Mesenchymal stem cell (in vitro differentiated cells and primary cell): ENCODE measurements around the gene WDFY2.

Source experiments
- DNase-seq: peaks from one replicate; pipeline ENCODE4 v3.0.0-alpha.2; 2013
- H2AFZ ChIP-seq: one replicate; pipeline ENCODE4 v1.6.1; 2013; ENCODE audit warnings: low read depth, mild to moderate bottlenecking, control low read depth, inconsistent platforms, low read length, moderate library complexity
- H2AK5ac ChIP-seq: 2 replicates; pipeline ENCODE4 v1.6.1; 2013; ENCODE audit warnings: low read length, moderate library complexity, mild to moderate bottlenecking, inconsistent platforms; ENCODE audit not compliant: severe bottlenecking
- H2BK120ac ChIP-seq: one replicate; pipeline ENCODE4 v1.6.1; 2013; ENCODE audit warnings: low read depth, mild to moderate bottlenecking, inconsistent platforms, low read length, moderate library complexity
- H2BK12ac ChIP-seq, 2 experiments: one replicate each; pipeline ENCODE4 v1.6.1; 2013; ENCODE audit warnings: inconsistent platforms in 2 of 2, low read length in 2 of 2, mild to moderate bottlenecking in 2 of 2, moderate library complexity in 2 of 2, control low read depth in 1 of 2
- H2BK15ac ChIP-seq: one replicate; pipeline ENCODE4 v1.6.1; 2013; ENCODE audit warnings: mild to moderate bottlenecking, low read depth, inconsistent platforms; ENCODE audit not compliant: poor library complexity, severe bottlenecking
- H2BK5ac ChIP-seq: 2 replicates; pipeline ENCODE4 v1.6.1; 2013; ENCODE audit warnings: low read depth, mild to moderate bottlenecking, low read length, control low read depth, inconsistent platforms; ENCODE audit not compliant: poor library complexity, severe bottlenecking
- H3K14ac ChIP-seq, 2 experiments: one replicate each; pipeline ENCODE4 v1.6.1; 2013; ENCODE audit warnings: inconsistent platforms in 2 of 2, low read length in 2 of 2, control low read depth in 1 of 2, mild to moderate bottlenecking in 1 of 2, moderate library complexity in 1 of 2
- H3K18ac ChIP-seq, 2 experiments: one replicate each; pipeline ENCODE4 v1.6.1; 2013; ENCODE audit warnings: inconsistent platforms in 2 of 2, low read length in 2 of 2, control low read depth in 1 of 2, low read depth in 1 of 2, mild to moderate bottlenecking in 1 of 2
- H3K23ac ChIP-seq, 2 experiments: one replicate each; pipeline ENCODE4 v1.6.1; 2013; ENCODE audit warnings: inconsistent platforms in 2 of 2, low read length in 2 of 2, mild to moderate bottlenecking in 2 of 2, moderate library complexity in 2 of 2, control low read depth in 1 of 2
- H3K27ac ChIP-seq: 2 replicates; pipeline ENCODE4 v1.5.1; 2013; ENCODE audit warnings: mild to moderate bottlenecking, moderate library complexity, low read length, control low read depth, inconsistent platforms; ENCODE audit not compliant: poor library complexity, severe bottlenecking
- H3K27me3 ChIP-seq, 2 experiments: 2 replicates each; pipeline versions ENCODE4 v1.6.1 to v1.7.0; 2013; ENCODE audit warnings: low read length in 2 of 2, mild to moderate bottlenecking in 2 of 2, moderate library complexity in 2 of 2, control low read depth in 1 of 2, inconsistent platforms in 1 of 2; ENCODE audit not compliant: control insufficient read depth in 1 of 2, insufficient read depth in 1 of 2
- H3K36me3 ChIP-seq, 2 experiments: 2 replicates each; pipeline versions ENCODE4 v1.6.1 to v1.7.0; 2013; ENCODE audit warnings: low read length in 2 of 2, control low read depth in 1 of 2, inconsistent platforms in 1 of 2, low read depth in 1 of 2, mild to moderate bottlenecking in 1 of 2; ENCODE audit not compliant: insufficient read depth in 2 of 2, control insufficient read depth in 1 of 2
- H3K4ac ChIP-seq, 2 experiments: one replicate each; pipeline ENCODE4 v1.6.1; 2013; ENCODE audit warnings: inconsistent platforms in 2 of 2, low read length in 2 of 2, mild to moderate bottlenecking in 2 of 2, moderate library complexity in 2 of 2, control low read depth in 1 of 2, low read depth in 1 of 2
- H3K4me1 ChIP-seq: 2 replicates; pipeline ENCODE4 v1.6.1; 2013; ENCODE audit warnings: low read depth, low read length, control low read depth; ENCODE audit not compliant: control insufficient read depth, insufficient read depth
- H3K4me2 ChIP-seq: 2 replicates; pipeline ENCODE4 v1.6.1; 2013; ENCODE audit warnings: low read length, mild to moderate bottlenecking, inconsistent platforms; ENCODE audit not compliant: poor library complexity, severe bottlenecking
- H3K4me3 ChIP-seq, 2 experiments: 2 replicates each; pipeline versions ENCODE4 v1.5.1 to v1.7.0; 2013; ENCODE audit warnings: low read length in 2 of 2, mild to moderate bottlenecking in 2 of 2, control low read depth in 1 of 2, low read depth in 1 of 2; ENCODE audit not compliant: insufficient read depth in 1 of 2
- H3K79me1 ChIP-seq: replicated peaks from 2 replicates; pipeline ENCODE4 v1.6.1; 2013; ENCODE audit warnings: mild to moderate bottlenecking, control low read depth, low read length, inconsistent platforms; ENCODE audit not compliant: poor library complexity, severe bottlenecking
- H3K9ac ChIP-seq: 2 replicates; pipeline ENCODE4 v1.7.0; 2013; ENCODE audit warnings: mild to moderate bottlenecking, low read length, moderate library complexity
- H3K9me3 ChIP-seq: 2 replicates; pipeline ENCODE4 v1.7.0; 2013; ENCODE audit warnings: mild to moderate bottlenecking, low read length; ENCODE audit not compliant: control insufficient read depth
- H4K8ac ChIP-seq: one replicate; pipeline ENCODE4 v1.6.1; 2013; ENCODE audit warnings: inconsistent platforms, mild to moderate bottlenecking, low read length, moderate library complexity
- H4K91ac ChIP-seq: one replicate; pipeline ENCODE4 v1.6.1; 2013; ENCODE audit warnings: mild to moderate bottlenecking, low read length, inconsistent platforms
- WGBS: methylation state at CpG from one replicate; pipeline ENCODE4 v1.1.7; 2013; ENCODE audit warnings: mixed read lengths; 5-methylcytosine and 5-hydroxymethylcytosine counted together

WDFY2 gene

GRCh38 chr13:51607165-51607564 is 22.9 kb downstream of the WDFY2 start:
- no peaks in the 10 kb centered on the region for H3K9me3 ChIP-seq
- H3K9ac ChIP-seq = no peak overlapping the region
- H2AFZ ChIP-seq = no peak overlapping the region
- H3K18ac ChIP-seq = no peak overlapping the region
- no peaks in the 10 kb centered on the region for H3K4me1 ChIP-seq
- no peak overlapping the region for H3K14ac ChIP-seq
- H3K27me3 ChIP-seq = no peaks in the 10 kb centered on the region
- no peak overlapping the region for H4K91ac ChIP-seq
- H2AK5ac ChIP-seq = no peak overlapping the region
- no peak overlapping the region for H3K27ac ChIP-seq
- DNase-seq = no peak
- H2BK12ac ChIP-seq = no peak overlapping the region
- H4K8ac ChIP-seq = no peak overlapping the region
- H3K79me1 ChIP-seq = peaks cover 24% of the 10 kb centered on the region
- H3K4ac ChIP-seq = no peak overlapping the region
- H3K4me3 ChIP-seq = no peak overlapping the region
- no peak overlapping the region for H3K23ac ChIP-seq
- H2BK120ac ChIP-seq = no peak overlapping the region
- H2BK15ac ChIP-seq = no peak overlapping the region
- no peak overlapping the region for H3K4me2 ChIP-seq
- no CpG with 5 or more reads among the region's 1 CpG for WGBS
- no peak overlapping the region for H2BK5ac ChIP-seq
- H3K36me3 ChIP-seq = peaks cover 0 to 4% of the 10 kb centered on the region in 2 experiments

GRCh38 chr13:51608857-51609406 is 24.7 kb downstream of the WDFY2 start:
- Histone ChIP-seq H3K36me3 (no peaks in the 10 kb centered on the region), H3K14ac (no peak overlapping the region), H3K18ac (no peak overlapping the region), H3K4me1 (peaks cover 3% of the 10 kb centered on the region), H3K23ac (no peak overlapping the region), H2BK120ac (no peak overlapping the region), H3K4me3 (no peak overlapping the region), H4K91ac (no peak overlapping the region), H3K79me1 (peaks cover 13% of the 10 kb centered on the region), H3K9ac (no peak overlapping the region), H2AK5ac (no peak overlapping the region), H2BK15ac (no peak overlapping the region), H3K27me3 (no peaks in the 10 kb centered on the region), H2BK5ac (no peak overlapping the region), H3K9me3 (no peaks in the 10 kb centered on the region), H2AFZ (no peak overlapping the region), H4K8ac (no peak overlapping the region), H2BK12ac (no peak overlapping the region), H3K27ac (no peak overlapping the region), H3K4ac (no peak overlapping the region), H3K4me2 (no peak overlapping the region)
- DNase-seq = no peak
- WGBS = 100% methylated on average over 1 of the region's 2 CpGs

- H2AK5ac ChIP-seq = no peak overlapping the region
- WGBS = 92% methylated on average over 3 of the region's 3 CpGs
- no peak for DNase-seq
Observed at GRCh38 chr13:51612867-51613266, 28.6 kb downstream of the WDFY2 start.

GRCh38 chr13:51613535-51613934 is 29.3 kb downstream of the WDFY2 start:
- Histone ChIP-seq H2AFZ (no peak overlapping the region), H3K4ac (no peak overlapping the region), H3K36me3 (no peaks in the 10 kb centered on the region), H3K79me1 (peaks cover 15% of the 10 kb centered on the region), H3K9ac (no peak overlapping the region), H4K8ac (no peak overlapping the region), H3K27me3 (no peaks in the 10 kb centered on the region), H3K4me2 (no peak overlapping the region), H3K23ac (no peak overlapping the region), H2BK5ac (no peak overlapping the region), H3K4me3 (no peak overlapping the region), H4K91ac (no peak overlapping the region), H2BK12ac (no peak overlapping the region), H2BK15ac (no peak overlapping the region), H3K18ac (no peak overlapping the region), H3K14ac (no peak overlapping the region), H3K4me1 (peaks cover 6% of the 10 kb centered on the region), H3K27ac (no peak overlapping the region), H3K9me3 (no peaks in the 10 kb centered on the region), H2BK120ac (no peak overlapping the region), H2AK5ac (no peak overlapping the region)
- 92% methylated on average over 2 of the region's 2 CpGs for WGBS
- DNase-seq = no peak

More at GRCh38 chr13:51612867-51613266, 28.6 kb downstream of the WDFY2 start:
- H3K23ac ChIP-seq = no peak overlapping the region
- peak overlapping the region; percentile 21 for H3K4me2 ChIP-seq
- H4K8ac ChIP-seq = no peak overlapping the region
- no peak overlapping the region for H3K14ac ChIP-seq
- H3K9me3 ChIP-seq = no peaks in the 10 kb centered on the region
- H2BK120ac ChIP-seq = no peak overlapping the region
- no peak overlapping the region for H4K91ac ChIP-seq
- H3K18ac ChIP-seq = peak overlapping the region in 1 of 2 experiments; percentile 21
- H3K79me1 ChIP-seq = peaks cover 16% of the 10 kb centered on the region
- H3K4me1 ChIP-seq = peaks cover 6% of the 10 kb centered on the region
- no peak overlapping the region for H2BK12ac ChIP-seq
- no peak overlapping the region for H2AFZ ChIP-seq
- H3K27me3 ChIP-seq = no peaks in the 10 kb centered on the region
- H3K27ac ChIP-seq = no peak overlapping the region
- H2BK15ac ChIP-seq = no peak overlapping the region
- H2BK5ac ChIP-seq = no peak overlapping the region
- H3K4me3 ChIP-seq = no peak overlapping the region
- no peak overlapping the region for H3K9ac ChIP-seq
- no peaks in the 10 kb centered on the region for H3K36me3 ChIP-seq
- H3K4ac ChIP-seq = no peak overlapping the region
